GM12892 (cell line): Measurements from ENCODE around the gene GPC5.

Source experiments
- POLR2A ChIP-seq: IDR thresholded peaks from 2 replicates; pipeline ENCODE4 v1.6.1; 2011; ENCODE audit warnings: low read depth, low read length, control low read depth
- POLR2AphosphoS5 ChIP-seq: IDR thresholded peaks from 2 replicates; pipeline ENCODE4 v1.6.1; 2011; ENCODE audit warnings: low read depth, low read length, control low read depth
- TAF1 ChIP-seq: IDR thresholded peaks from 2 replicates; pipeline ENCODE4 v1.6.1; 2011; ENCODE audit warnings: low read depth, mild to moderate bottlenecking, control low read depth, low read length, borderline replicate concordance

- TF ChIP-seq POLR2A, result no peak
- TF ChIP-seq POLR2AphosphoS5, result no peak
- TF ChIP-seq TAF1, result no peak
Observed at GRCh38 chr13:91368101-91368500, 30.3 kb upstream of the GPC5 start.
